HL-60 (cell line): Measurements from ENCODE around the gene DIRAS2.

Experiments
- DNase-seq, 2 experiments: peaks; one replicate each; pipeline ENCODE4 v3.0.0-alpha.2; 2010 to 2020; ENCODE audit warnings: low read depth in 1 of 2, low spot score in 1 of 2
- H3K27ac ChIP-seq: fragments of 250-450 bp; sonication (Bioruptor Pico); replicated peaks from 2 replicates; pipeline ENCODE4 v1.5.1; 2020; ENCODE audit warnings: mild to moderate bottlenecking, moderate library complexity
- H3K27me3 ChIP-seq: fragments of 250-450 bp; sonication (Bioruptor Pico); 2 replicates; pipeline ENCODE4 v1.5.1; 2021; ENCODE audit warnings: mild to moderate bottlenecking, moderate library complexity; ENCODE audit not compliant: insufficient read depth, poor library complexity, severe bottlenecking
- H3K4me3 ChIP-seq: replicated peaks from 2 replicates; pipeline ENCODE4 v1.5.1; 2011; ENCODE audit warnings: mild to moderate bottlenecking, control low read depth, low read length; ENCODE audit not compliant: insufficient read depth
- CTCF ChIP-seq: IDR thresholded peaks from one replicate; pipeline ENCODE4 v1.5.1; 2011; ENCODE audit warnings: low read length, control low read depth, inconsistent platforms; ENCODE audit not compliant: insufficient read depth
- GABPA ChIP-seq: IDR thresholded peaks from 2 replicates; pipeline ENCODE4 v1.6.1; 2012; ENCODE audit warnings: low read depth
- POLR2AphosphoS5 ChIP-seq: IDR thresholded peaks from 2 replicates; pipeline ENCODE4 v1.6.1; 2012; ENCODE audit warnings: low read depth
- REST ChIP-seq: IDR thresholded peaks from 2 replicates; pipeline ENCODE4 v1.6.1; 2012; ENCODE audit warnings: low read depth; ENCODE audit not compliant: insufficient replicate concordance
- SPI1 ChIP-seq: IDR thresholded peaks from 2 replicates; pipeline ENCODE4 v1.6.1; 2012; ENCODE audit warnings: low read depth, mild to moderate bottlenecking, borderline replicate concordance

The DIRAS2 gene

GRCh38 chr9:90593646-90594045 lies 49.0 kb downstream of the DIRAS2 start:
- H3K27me3 ChIP-seq: peaks cover 2% of the 10 kb centered on the region
- no peak for DNase-seq
- no peak overlapping the region for H3K27ac ChIP-seq
- H3K4me3 ChIP-seq: no peak overlapping the region
- no peak for TF ChIP-seq POLR2AphosphoS5
- TF ChIP-seq REST: no peak

- no peak overlapping the region for H3K27ac ChIP-seq
- no peak for TF ChIP-seq GABPA
- no peak for TF ChIP-seq POLR2AphosphoS5
- no peak for TF ChIP-seq SPI1
- no peak for TF ChIP-seq REST
- TF ChIP-seq CTCF: no peak
Observed at GRCh38 chr9:90580576-90580975, 62.0 kb downstream of the DIRAS2 start.

GRCh38 chr9:90579181-90579580 lies 63.4 kb downstream of the DIRAS2 start:
- Histone ChIP-seq H3K27ac (no peak overlapping the region), H3K27me3 (no peaks in the 10 kb centered on the region), H3K4me3 (no peak overlapping the region)
- DNase-seq: no peak
- TF ChIP-seq REST (no peak), GABPA (no peak), POLR2AphosphoS5 (no peak), SPI1 (no peak), CTCF (no peak)

More at GRCh38 chr9:90580576-90580975, 62.0 kb downstream of the DIRAS2 start:
- Histone ChIP-seq H3K27me3 (no peaks in the 10 kb centered on the region), H3K4me3 (no peak overlapping the region)
- DNase-seq: no peak

GRCh38 chr9:90578126-90578815 lies 64.4 kb downstream of the DIRAS2 start:
- TF ChIP-seq SPI1: no peak
- TF ChIP-seq CTCF: no peak
- TF ChIP-seq POLR2AphosphoS5: no peak
- TF ChIP-seq GABPA: no peak
- TF ChIP-seq REST: no peak
- Histone ChIP-seq H3K4me3 (no peak overlapping the region), H3K27ac (no peak overlapping the region), H3K27me3 (peaks cover 3% of the 10 kb centered on the region)
- no peak for DNase-seq
